ENCODE results near the gene TRIM36.

The TRIM36 gene

DNA sequence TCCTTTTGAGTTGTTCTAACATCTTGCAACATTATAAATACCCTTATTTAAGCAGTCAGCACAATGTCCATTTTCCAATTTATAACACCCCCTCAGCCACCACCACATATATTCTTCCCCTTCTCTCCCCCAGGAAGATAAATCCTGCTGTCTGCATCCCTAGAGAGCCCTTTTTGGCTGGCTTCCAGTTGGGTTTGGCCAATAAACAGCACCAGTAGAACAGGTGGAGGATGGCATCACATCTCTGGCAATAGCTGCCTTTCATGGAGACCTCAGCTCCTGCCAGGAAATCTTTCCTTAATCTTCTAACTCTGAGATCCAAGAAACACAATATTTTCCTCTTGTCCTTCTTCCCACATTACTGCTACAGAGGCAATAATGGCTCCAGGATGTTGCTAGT is 53.7 kb downstream of the TRIM36 start:
- no peak overlapping the region for H2AFZ ChIP-seq (ENCODE audit: low read depth, low read length)
- H3K27me3 ChIP-seq (ENCODE audit: low read depth, low read length), result no peaks in the 10 kb centered on the region
- H3K36me3 ChIP-seq (replicated peaks; ENCODE audit: low read depth, low read length), result no peaks in the 10 kb centered on the region
- no peaks in the 10 kb centered on the region for H3K9me3 ChIP-seq (ENCODE audit: insufficient read depth, low read length)
- TF ChIP-seq, protein P1, sequence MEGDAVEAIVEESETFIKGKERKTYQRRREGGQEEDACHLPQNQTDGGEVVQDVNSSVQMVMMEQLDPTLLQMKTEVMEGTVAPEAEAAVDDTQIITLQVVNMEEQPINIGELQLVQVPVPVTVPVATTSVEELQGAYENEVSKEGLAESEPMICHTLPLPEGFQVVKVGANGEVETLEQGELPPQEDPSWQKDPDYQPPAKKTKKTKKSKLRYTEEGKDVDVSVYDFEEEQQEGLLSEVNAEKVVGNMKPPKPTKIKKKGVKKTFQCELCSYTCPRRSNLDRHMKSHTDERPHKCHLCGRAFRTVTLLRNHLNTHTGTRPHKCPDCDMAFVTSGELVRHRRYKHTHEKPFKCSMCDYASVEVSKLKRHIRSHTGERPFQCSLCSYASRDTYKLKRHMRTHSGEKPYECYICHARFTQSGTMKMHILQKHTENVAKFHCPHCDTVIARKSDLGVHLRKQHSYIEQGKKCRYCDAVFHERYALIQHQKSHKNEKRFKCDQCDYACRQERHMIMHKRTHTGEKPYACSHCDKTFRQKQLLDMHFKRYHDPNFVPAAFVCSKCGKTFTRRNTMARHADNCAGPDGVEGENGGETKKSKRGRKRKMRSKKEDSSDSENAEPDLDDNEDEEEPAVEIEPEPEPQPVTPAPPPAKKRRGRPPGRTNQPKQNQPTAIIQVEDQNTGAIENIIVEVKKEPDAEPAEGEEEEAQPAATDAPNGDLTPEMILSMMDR (IDR thresholded peaks at IDR 0.05; ENCODE audit: low read depth, low read length), result no peak
- TF ChIP-seq EZH2phosphoT487 (IDR thresholded peaks at IDR 0.05; ENCODE audit: low read depth), result no peak
- H3K4me1 ChIP-seq (ENCODE audit: low read length), result no peaks in the 10 kb centered on the region
- H3K4me3 ChIP-seq (ENCODE audit: low read length), result no peak overlapping the region
- no peak overlapping the region for H3K4me2 ChIP-seq (ENCODE audit: low read length)
- H3K79me2 ChIP-seq (ENCODE audit: low read length), result no peaks in the 10 kb centered on the region
- no peak overlapping the region for H3K27ac ChIP-seq (ENCODE audit: low read length)
- no peak overlapping the region for H3K9ac ChIP-seq (ENCODE audit: low read length)
- no peaks in the 10 kb centered on the region for H4K20me1 ChIP-seq (ENCODE audit: insufficient read depth, low read length)

DNA sequence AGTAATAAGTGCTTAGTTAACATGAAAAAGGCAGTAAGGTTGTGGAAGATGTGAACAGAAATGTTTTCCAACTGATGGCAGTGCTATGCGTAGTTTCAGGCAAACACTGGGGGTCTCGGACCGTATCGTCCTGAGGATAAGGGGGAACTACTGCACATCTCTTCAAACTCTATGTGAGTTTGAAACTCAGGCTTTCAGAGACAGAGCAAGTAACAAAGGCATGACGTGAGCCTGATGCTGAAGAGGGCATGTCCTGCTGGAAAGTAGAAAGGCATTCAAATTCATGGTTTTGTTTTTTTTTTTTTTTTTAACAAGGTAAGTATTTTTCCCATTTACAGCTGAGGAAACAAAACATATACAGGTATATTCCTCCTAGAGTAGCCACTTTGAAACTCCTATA is 59.9 kb downstream of the TRIM36 start:
- no peak overlapping the region for H3K4me2 ChIP-seq (ENCODE audit: low read length)

DNA sequence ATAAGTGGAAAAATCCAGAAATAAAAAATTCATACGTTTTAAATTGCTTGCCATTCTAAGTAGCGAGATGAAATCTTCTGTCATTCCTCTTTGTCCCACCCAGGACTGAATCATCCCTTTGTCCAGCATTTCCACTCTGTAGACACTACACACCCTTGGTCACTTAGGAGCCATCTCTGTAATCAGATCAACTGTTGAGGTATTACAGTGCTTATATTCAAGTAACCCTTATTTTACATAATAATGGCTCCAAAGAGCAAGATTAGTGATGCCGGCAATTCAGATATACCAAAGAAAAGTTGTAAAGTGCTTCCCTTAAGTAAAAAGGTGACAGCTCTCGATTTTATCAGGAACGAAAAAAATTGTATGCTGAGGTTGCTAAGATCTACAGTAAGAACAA is 60.4 kb downstream of the TRIM36 start:
- no peak overlapping the region for H3K9ac ChIP-seq (ENCODE audit: low read length)
- no peaks in the 10 kb centered on the region for H3K79me2 ChIP-seq (ENCODE audit: low read length)
- H3K9me3 ChIP-seq (ENCODE audit: insufficient read depth, low read length), result no peaks in the 10 kb centered on the region
- no peak overlapping the region for H3K4me2 ChIP-seq (ENCODE audit: low read length)
- no peak for TF ChIP-seq EZH2phosphoT487 (IDR thresholded peaks at IDR 0.05; ENCODE audit: low read depth)
- TF ChIP-seq, protein P1 (IDR thresholded peaks at IDR 0.05; ENCODE audit: low read depth, low read length), result no peak
- no peak overlapping the region for H2AFZ ChIP-seq (ENCODE audit: low read depth, low read length)
- H4K20me1 ChIP-seq (ENCODE audit: insufficient read depth, low read length), result no peaks in the 10 kb centered on the region
- H3K36me3 ChIP-seq (replicated peaks; ENCODE audit: low read depth, low read length), result no peaks in the 10 kb centered on the region
- H3K4me3 ChIP-seq (ENCODE audit: low read length), result no peak overlapping the region
- H3K27me3 ChIP-seq (ENCODE audit: low read depth, low read length), result no peaks in the 10 kb centered on the region
- no peak overlapping the region for H3K27ac ChIP-seq (ENCODE audit: low read length)
- no peaks in the 10 kb centered on the region for H3K4me1 ChIP-seq (ENCODE audit: low read length)

More for the DNA sequence above, 59.9 kb downstream of the TRIM36 start:
- Histone ChIP-seq H3K36me3 (replicated peaks; ENCODE audit: low read depth, low read length) (no peaks in the 10 kb centered on the region), H3K4me1 (ENCODE audit: low read length) (no peaks in the 10 kb centered on the region), H3K9ac (ENCODE audit: low read length) (no peak overlapping the region), H3K4me3 (ENCODE audit: low read length) (no peak overlapping the region), H3K9me3 (ENCODE audit: insufficient read depth, low read length) (no peaks in the 10 kb centered on the region), H3K27ac (ENCODE audit: low read length) (no peak overlapping the region), H4K20me1 (ENCODE audit: insufficient read depth, low read length) (no peaks in the 10 kb centered on the region), H2AFZ (ENCODE audit: low read depth, low read length) (no peak overlapping the region), H3K27me3 (ENCODE audit: low read depth, low read length) (no peaks in the 10 kb centered on the region), H3K79me2 (ENCODE audit: low read length) (no peaks in the 10 kb centered on the region)
- TF ChIP-seq EZH2phosphoT487 (IDR thresholded peaks at IDR 0.05; ENCODE audit: low read depth), result no peak
- TF ChIP-seq, protein P1 (IDR thresholded peaks at IDR 0.05; ENCODE audit: low read depth, low read length), result no peak

DNA sequence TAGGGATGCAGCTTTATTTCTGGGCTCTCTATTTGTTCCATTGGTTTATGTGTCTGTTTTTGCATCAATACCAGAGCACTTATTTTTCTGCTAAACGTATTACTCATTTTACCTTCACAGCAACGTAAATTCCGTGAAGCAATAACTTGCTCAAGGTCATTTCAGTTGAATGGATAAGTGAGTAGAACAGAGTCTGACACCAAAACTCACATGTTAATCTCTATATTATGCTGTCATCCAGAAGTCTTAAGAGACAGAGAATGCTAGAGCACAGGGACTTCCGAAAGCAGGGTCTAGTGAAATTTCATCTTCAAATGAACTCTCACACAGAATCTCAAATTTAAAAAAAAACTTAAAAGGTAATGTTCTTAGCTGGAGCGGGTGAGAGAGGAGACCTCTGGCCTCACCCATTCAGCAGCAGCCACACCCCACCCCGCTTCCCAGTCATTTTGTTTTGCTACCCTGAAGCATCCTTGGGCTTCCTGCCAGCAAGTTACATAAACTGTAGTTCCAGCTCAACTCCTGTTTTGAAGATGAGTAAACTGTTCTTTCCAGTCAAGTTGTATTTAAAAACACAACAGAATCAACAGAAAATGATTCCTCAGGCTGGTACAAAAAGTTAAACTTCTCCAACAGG is 69.3 kb downstream of the TRIM36 start:
- Histone ChIP-seq H3K4me3 (ENCODE audit: low read length) (no peak overlapping the region), H3K36me3 (replicated peaks; ENCODE audit: low read depth, low read length) (no peaks in the 10 kb centered on the region), H3K9ac (ENCODE audit: low read length) (no peak overlapping the region), H2AFZ (ENCODE audit: low read depth, low read length) (no peak overlapping the region), H3K79me2 (ENCODE audit: low read length) (no peaks in the 10 kb centered on the region), H3K4me2 (ENCODE audit: low read length) (no peak overlapping the region), H3K4me1 (ENCODE audit: low read length) (peaks cover 27% of the 10 kb centered on the region), H3K27me3 (ENCODE audit: low read depth, low read length) (no peaks in the 10 kb centered on the region), H3K9me3 (ENCODE audit: insufficient read depth, low read length) (no peaks in the 10 kb centered on the region), H3K27ac (ENCODE audit: low read length) (no peak overlapping the region), H4K20me1 (ENCODE audit: insufficient read depth, low read length) (no peaks in the 10 kb centered on the region)
- no peak for TF ChIP-seq EZH2phosphoT487 (IDR thresholded peaks at IDR 0.05; ENCODE audit: low read depth)
- TF ChIP-seq, protein P1 (IDR thresholded peaks at IDR 0.05; ENCODE audit: low read depth, low read length), result no peak

Data from OCI-LY3 (cell line).